K562 (cell line): ENCODE data around the gene CHCHD10. TPM values are rescaled to one million over a fixed set of nuclear protein-coding genes. Genes with fewer than 3 reads are reported as not detected.

Experiments
- CC2D1A ChIP-seq: fragments of 450-650 bp; IDR thresholded peaks from 2 replicates; pipeline ENCODE4 v1.6.1; 2017; ENCODE audit warnings: mild to moderate bottlenecking
- CTBP1 ChIP-seq: fragments of 450-650 bp; IDR thresholded peaks from 2 replicates; pipeline ENCODE4 v1.6.1; 2016; ENCODE audit warnings: borderline replicate concordance
- FIP1L1 ChIP-seq: fragments of 200-400 bp; formaldehyde crosslinking; IDR thresholded peaks from 2 replicates; pipeline ENCODE4 v1.6.1; 2018; ENCODE audit warnings: mild to moderate bottlenecking, low read depth, low read length; ENCODE audit not compliant: poor library complexity, severe bottlenecking
- FOXJ3 ChIP-seq: sonication (generic); formaldehyde crosslinking; IDR thresholded peaks from 2 replicates; pipeline ENCODE4 v1.4.0; 2020; ENCODE audit warnings: mild to moderate bottlenecking, missing genetic modification reagents
- KDM5B ChIP-seq: fragments of 200-600 bp; sonication (generic); IDR thresholded peaks from 2 replicates; pipeline ENCODE4 v1.6.1; 2012; ENCODE audit warnings: low read depth, mild to moderate bottlenecking, moderate library complexity, low read length, control low read depth, inconsistent platforms; ENCODE audit not compliant: insufficient replicate concordance
- MCM2 ChIP-seq: fragments of 450-650 bp; IDR thresholded peaks from 2 replicates; pipeline ENCODE4 v1.6.1; 2017; ENCODE audit warnings: low read depth, mild to moderate bottlenecking
- MTA2 ChIP-seq: fragments of 450-650 bp; IDR thresholded peaks from 2 replicates; pipeline ENCODE4 v1.6.1; 2016; ENCODE audit warnings: low read depth
- RBM39 ChIP-seq: fragments of 200-400 bp; formaldehyde crosslinking; optimal IDR thresholded peaks from 2 replicates; pipeline ENCODE3; 2018; ENCODE audit warnings: low read depth, low read length
- RHOXF2B ChIP-seq: fragments of 250-450 bp; sonication (Bioruptor Pico); conservative IDR thresholded peaks from 2 replicates; pipeline ENCODE4 v1.5.1; 2021
- RUNX1 ChIP-seq: sonication (generic); IDR thresholded peaks from 2 replicates; pipeline ENCODE4 v1.6.1; 2016; ENCODE audit warnings: antibody characterized with exemption, low read depth
- SNRNP70 ChIP-seq: fragments of 200-400 bp; formaldehyde crosslinking; optimal IDR thresholded peaks from 2 replicates; pipeline ENCODE3; 2017; ENCODE audit warnings: low read depth, low read length
- SRSF3 ChIP-seq: fragments of 200-400 bp; formaldehyde crosslinking; IDR thresholded peaks from 2 replicates; pipeline ENCODE4 v1.6.1; 2016; ENCODE audit warnings: mild to moderate bottlenecking, low read length, moderate library complexity; ENCODE audit not compliant: insufficient read depth
- TBL1XR1 ChIP-seq, 2 experiments: IDR thresholded peaks; 2 replicates each; pipeline ENCODE4 v1.6.1; 2012; ENCODE audit warnings: improper control_type of control experiment in 2 of 2, low read length in 2 of 2, mild to moderate bottlenecking in 1 of 2
- TCF7 ChIP-seq: sonication (generic); IDR thresholded peaks from 2 replicates; pipeline ENCODE4 v1.6.1; 2016; ENCODE audit warnings: antibody characterized with exemption, borderline replicate concordance
- ZC3H4 ChIP-seq: sonication (generic); formaldehyde crosslinking; IDR thresholded peaks from 2 replicates; pipeline ENCODE4 v1.9.0; 2021; ENCODE audit warnings: missing genetic modification reagents, borderline replicate concordance
- ZNF212 ChIP-seq: fragments of 450-650 bp; formaldehyde crosslinking; IDR thresholded peaks from 2 replicates; pipeline ENCODE4 v1.4.0; 2020; ENCODE audit warnings: mild to moderate bottlenecking
- ZNF431 ChIP-seq: sonication (generic); formaldehyde crosslinking; IDR thresholded peaks from 2 replicates; pipeline ENCODE4 v1.8.0; 2022; ENCODE audit warnings: mild to moderate bottlenecking, missing genetic modification reagents
- polyA plus RNA-seq, 8 experiments: library from polyadenylated mRNA; depleted of rRNA in 4 of 8; stranded (reverse) in 5 of 8; unstranded in 3 of 8; fragments of >200 nt; fragmentation: Nextera tagmentation in 2 of 8; fragmentation: Illumina TruSeq in 1 of 8; extraction: Ambion mirVana in 2 of 8; extraction: Trizol in 1 of 8; gene quantifications; 2 replicates each; pipeline versions ENCODE4 v1.2.1 to v1.2.3, GENCODE V29; 2011 to 2014; ENCODE audit warnings: inconsistent platforms in 1 of 8, missing spikeins in 1 of 8
- total RNA-seq, 7 experiments: library from RNA; depleted of rRNA in 6 of 7; stranded (reverse); fragments of >200 nt in 6 of 7; fragmentation: Illumina TruSeq in 2 of 7; extraction: Trizol in 2 of 7; gene quantifications; 2 replicates each; pipeline versions ENCODE4 v1.2.1 to v1.2.3, GENCODE V29; 2011 to 2021; ENCODE audit warnings: low replicate concordance in 1 of 7
- TF ChIP-seq, protein P1 (sequence below): sonication (generic); formaldehyde crosslinking; IDR thresholded peaks from 2 replicates; pipeline ENCODE4 v1.8.1; 2023; ENCODE audit warnings: mild to moderate bottlenecking, missing genetic modification reagents
- TF ChIP-seq, protein P2 (sequence below): sonication (generic); formaldehyde crosslinking; IDR thresholded peaks from 2 replicates; pipeline ENCODE4 v1.5.0; 2020; ENCODE audit warnings: missing genetic modification reagents
- TF ChIP-seq, protein P3 (sequence below): sonication (generic); formaldehyde crosslinking; IDR thresholded peaks from 2 replicates; pipeline ENCODE4 v1.8.0; 2022; ENCODE audit warnings: mild to moderate bottlenecking, missing genetic modification reagents
- TF ChIP-seq, protein P4 (sequence below): sonication (generic); formaldehyde crosslinking; IDR thresholded peaks from 2 replicates; pipeline ENCODE4 v1.8.1; 2022; ENCODE audit warnings: missing genetic modification reagents
- TF ChIP-seq, protein P5 (sequence below): sonication (generic); formaldehyde crosslinking; IDR thresholded peaks from 2 replicates; pipeline ENCODE4 v1.8.1; 2023; ENCODE audit warnings: mild to moderate bottlenecking, missing genetic modification reagents

CHCHD10 gene
- total and polyA plus RNA-seq, 9 of the 15 experiments (the other 6 are each of a cell fraction or from before 2014, with no cell fraction given): 15.2 to 292 (median 102) TPM

DNA sequence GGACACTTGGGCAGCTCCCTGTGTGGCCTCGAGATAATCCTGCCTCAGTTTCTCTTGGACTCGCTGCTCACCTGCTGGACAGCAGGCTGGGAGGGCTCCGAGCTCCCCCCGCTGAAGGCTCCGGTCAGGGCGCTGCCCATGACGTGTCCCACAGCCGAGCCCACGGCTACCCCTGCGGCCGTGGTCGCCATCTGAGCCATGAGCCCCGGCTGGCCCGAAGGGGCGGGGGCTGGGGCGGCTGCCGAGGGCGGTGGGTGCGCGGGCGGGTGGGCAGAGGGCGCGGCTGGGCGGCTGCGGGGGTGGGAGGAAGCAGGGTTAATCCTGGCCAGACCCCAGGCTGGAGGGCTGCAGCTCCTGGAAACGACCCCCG is 484 bp downstream of the CHCHD10 start (continued):
- TF ChIP-seq, protein P1, sequence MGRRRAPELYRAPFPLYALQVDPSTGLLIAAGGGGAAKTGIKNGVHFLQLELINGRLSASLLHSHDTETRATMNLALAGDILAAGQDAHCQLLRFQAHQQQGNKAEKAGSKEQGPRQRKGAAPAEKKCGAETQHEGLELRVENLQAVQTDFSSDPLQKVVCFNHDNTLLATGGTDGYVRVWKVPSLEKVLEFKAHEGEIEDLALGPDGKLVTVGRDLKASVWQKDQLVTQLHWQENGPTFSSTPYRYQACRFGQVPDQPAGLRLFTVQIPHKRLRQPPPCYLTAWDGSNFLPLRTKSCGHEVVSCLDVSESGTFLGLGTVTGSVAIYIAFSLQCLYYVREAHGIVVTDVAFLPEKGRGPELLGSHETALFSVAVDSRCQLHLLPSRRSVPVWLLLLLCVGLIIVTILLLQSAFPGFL (CRISPR knock-in tag): no peak
- TF ChIP-seq TCF7: no peak
- no peak for TF ChIP-seq RBM39
- no peak for TF ChIP-seq TBL1XR1 (IDR thresholded peaks at IDR 0.05; ENCODE audit: low read length in 2 of 2)
- TF ChIP-seq SNRNP70: no peak
- no peak for TF ChIP-seq MCM2
- no peak for TF ChIP-seq ZC3H4 (CRISPR knock-in tag)
- TF ChIP-seq MTA2: no peak
- TF ChIP-seq, protein P2, sequence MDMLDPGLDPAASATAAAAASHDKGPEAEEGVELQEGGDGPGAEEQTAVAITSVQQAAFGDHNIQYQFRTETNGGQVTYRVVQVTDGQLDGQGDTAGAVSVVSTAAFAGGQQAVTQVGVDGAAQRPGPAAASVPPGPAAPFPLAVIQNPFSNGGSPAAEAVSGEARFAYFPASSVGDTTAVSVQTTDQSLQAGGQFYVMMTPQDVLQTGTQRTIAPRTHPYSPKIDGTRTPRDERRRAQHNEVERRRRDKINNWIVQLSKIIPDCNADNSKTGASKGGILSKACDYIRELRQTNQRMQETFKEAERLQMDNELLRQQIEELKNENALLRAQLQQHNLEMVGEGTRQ (CRISPR knock-in tag): 0 out of 2 replicates have a peak, but pooled peaks have one; percentile 6
- TF ChIP-seq, protein P3, sequence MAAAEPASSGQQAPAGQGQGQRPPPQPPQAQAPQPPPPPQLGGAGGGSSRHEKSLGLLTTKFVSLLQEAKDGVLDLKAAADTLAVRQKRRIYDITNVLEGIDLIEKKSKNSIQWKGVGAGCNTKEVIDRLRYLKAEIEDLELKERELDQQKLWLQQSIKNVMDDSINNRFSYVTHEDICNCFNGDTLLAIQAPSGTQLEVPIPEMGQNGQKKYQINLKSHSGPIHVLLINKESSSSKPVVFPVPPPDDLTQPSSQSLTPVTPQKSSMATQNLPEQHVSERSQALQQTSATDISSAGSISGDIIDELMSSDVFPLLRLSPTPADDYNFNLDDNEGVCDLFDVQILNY (CRISPR knock-in tag): no peak
- TF ChIP-seq, protein P4, sequence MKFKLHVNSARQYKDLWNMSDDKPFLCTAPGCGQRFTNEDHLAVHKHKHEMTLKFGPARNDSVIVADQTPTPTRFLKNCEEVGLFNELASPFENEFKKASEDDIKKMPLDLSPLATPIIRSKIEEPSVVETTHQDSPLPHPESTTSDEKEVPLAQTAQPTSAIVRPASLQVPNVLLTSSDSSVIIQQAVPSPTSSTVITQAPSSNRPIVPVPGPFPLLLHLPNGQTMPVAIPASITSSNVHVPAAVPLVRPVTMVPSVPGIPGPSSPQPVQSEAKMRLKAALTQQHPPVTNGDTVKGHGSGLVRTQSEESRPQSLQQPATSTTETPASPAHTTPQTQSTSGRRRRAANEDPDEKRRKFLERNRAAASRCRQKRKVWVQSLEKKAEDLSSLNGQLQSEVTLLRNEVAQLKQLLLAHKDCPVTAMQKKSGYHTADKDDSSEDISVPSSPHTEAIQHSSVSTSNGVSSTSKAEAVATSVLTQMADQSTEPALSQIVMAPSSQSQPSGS (CRISPR knock-in tag): no peak
- no peak for TF ChIP-seq ZNF212 (CRISPR knock-in tag)
- TF ChIP-seq CC2D1A: no peak
- TF ChIP-seq, protein P5, sequence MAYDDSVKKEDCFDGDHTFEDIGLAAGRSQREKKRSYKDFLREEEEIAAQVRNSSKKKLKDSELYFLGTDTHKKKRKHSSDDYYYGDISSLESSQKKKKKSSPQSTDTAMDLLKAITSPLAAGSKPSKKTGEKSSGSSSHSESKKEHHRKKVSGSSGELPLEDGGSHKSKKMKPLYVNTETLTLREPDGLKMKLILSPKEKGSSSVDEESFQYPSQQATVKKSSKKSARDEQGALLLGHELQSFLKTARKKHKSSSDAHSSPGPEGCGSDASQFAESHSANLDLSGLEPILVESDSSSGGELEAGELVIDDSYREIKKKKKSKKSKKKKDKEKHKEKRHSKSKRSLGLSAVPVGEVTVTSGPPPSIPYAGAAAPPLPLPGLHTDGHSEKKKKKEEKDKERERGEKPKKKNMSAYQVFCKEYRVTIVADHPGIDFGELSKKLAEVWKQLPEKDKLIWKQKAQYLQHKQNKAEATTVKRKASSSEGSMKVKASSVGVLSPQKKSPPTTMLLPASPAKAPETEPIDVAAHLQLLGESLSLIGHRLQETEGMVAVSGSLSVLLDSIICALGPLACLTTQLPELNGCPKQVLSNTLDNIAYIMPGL (CRISPR knock-in tag): 0 out of 2 replicates have a peak, but pooled peaks have one; percentile 15
- TF ChIP-seq FIP1L1: no peak
- no peak for TF ChIP-seq FOXJ3 (CRISPR knock-in tag)
- TF ChIP-seq SRSF3: no peak
- TF ChIP-seq KDM5B: peak; percentile 11
- TF ChIP-seq ZNF431: no peak
- no peak for TF ChIP-seq RHOXF2B
- TF ChIP-seq RUNX1: no peak
- no peak for TF ChIP-seq CTBP1
